NK-92 (cell line): ENCODE measurements around the gene ZNF91.
"Not testable (repeated sequence)": the region's sequence is repeated elsewhere in the genome, so short reads cannot be mapped to it uniquely, and the experiment has no call there.

ENCODE experiments used
- DNase-seq: peaks from one replicate; lab custom pipeline; 2025; ENCODE audit not compliant: unreplicated experiment; lab: John Stamatoyannopoulos, UW

ZNF91 gene

GRCh38 chr19:23399443-23399842, 4.2 kb upstream of the ZNF91 start:
- no peak for DNase-seq

- DNase-seq, result not testable (repeated sequence)
These were observed 449 bp upstream of the ZNF91 start for GRCh38 chr19:23395722-23396117.

- DNase-seq, result no peak
These were observed 760 bp downstream of the ZNF91 start for GRCh38 chr19:23394511-23394910.

- DNase-seq, result no peak
These were observed 2.1 kb downstream of the ZNF91 start for GRCh38 chr19:23393121-23393520.

- no peak for DNase-seq
These were observed 4.0 kb downstream of the ZNF91 start for GRCh38 chr19:23391236-23391635.

- DNase-seq, result no peak
These were observed 9.9 kb downstream of the ZNF91 start for GRCh38 chr19:23385404-23385803.

- no peak for DNase-seq
These were observed 10.4 kb downstream of the ZNF91 start for GRCh38 chr19:23384858-23385257.

GRCh38 chr19:23384166-23384565, 11.1 kb downstream of the ZNF91 start:
- no peak for DNase-seq

- no peak for DNase-seq
These were observed 12.3 kb downstream of the ZNF91 start for GRCh38 chr19:23382955-23383354.

- no peak for DNase-seq
These were observed 14.2 kb downstream of the ZNF91 start for GRCh38 chr19:23381114-23381513.

GRCh38 chr19:23379671-23380070, 15.6 kb downstream of the ZNF91 start:
- not testable (repeated sequence) for DNase-seq

- DNase-seq, result no peak
These were observed 16.3 kb downstream of the ZNF91 start for GRCh38 chr19:23378948-23379347.

GRCh38 chr19:23377276-23377675, 18.0 kb downstream of the ZNF91 start:
- no peak for DNase-seq

- no peak for DNase-seq
These were observed 28.8 kb downstream of the ZNF91 start for GRCh38 chr19:23366437-23366836.

- DNase-seq, result not testable (repeated sequence)
These were observed 29.2 kb downstream of the ZNF91 start for GRCh38 chr19:23366031-23366430.

- no peak for DNase-seq
These were observed 30.0 kb downstream of the ZNF91 start for GRCh38 chr19:23365222-23365621.

GRCh38 chr19:23361843-23362242, 33.4 kb downstream of the ZNF91 start:
- not testable (repeated sequence) for DNase-seq

- no peak for DNase-seq
These were observed 43.5 kb downstream of the ZNF91 start for GRCh38 chr19:23351806-23352205.

GRCh38 chr19:23346696-23347095, 48.6 kb downstream of the ZNF91 start:
- no peak for DNase-seq

GRCh38 chr19:23345838-23346237, 49.4 kb downstream of the ZNF91 start:
- no peak for DNase-seq

- DNase-seq, result no peak
These were observed 51.7 kb downstream of the ZNF91 start for GRCh38 chr19:23343434-23344010.

GRCh38 chr19:23328211-23328610, 67.1 kb downstream of the ZNF91 start:
- DNase-seq, result no peak

GRCh38 chr19:23321953-23322549, 73.2 kb downstream of the ZNF91 start:
- DNase-seq, result no peak
